Osteoblast (primary cell): ENCODE data around the gene AP4E1. TPM values are rescaled to one million over a fixed set of nuclear protein-coding genes. Genes with fewer than 3 reads are reported as not detected.
A peak's percentile ranks its signal among the peaks of the same experiment; 100 is the strongest.
"Not testable (repeated sequence)": the region's sequence is repeated elsewhere in the genome, so short reads cannot be mapped to it uniquely, and the experiment has no call there.

ENCODE experiments used
- DNase-seq: peaks from one replicate; pipeline ENCODE4 v3.0.0; 2011; ENCODE audit warnings: low spot score, mixed read lengths; ENCODE audit not compliant: insufficient read length; ENCODE audit errors: missing footprints
- H2AFZ ChIP-seq: 2 replicates; pipeline ENCODE4 v1.6.0; 2011; ENCODE audit warnings: mild to moderate bottlenecking, low read length
- H3K27ac ChIP-seq: 2 replicates; pipeline ENCODE4 v1.5.1; 2011; ENCODE audit warnings: mild to moderate bottlenecking, low read depth, low read length, moderate library complexity
- H3K27me3 ChIP-seq: 2 replicates; pipeline ENCODE4 v1.6.0; 2012; ENCODE audit warnings: mild to moderate bottlenecking, control low read depth, inconsistent platforms, low read length, moderate library complexity; ENCODE audit not compliant: insufficient read depth
- H3K36me3 ChIP-seq: 2 replicates; pipeline ENCODE4 v1.5.1; 2011; ENCODE audit warnings: mild to moderate bottlenecking, low read length, control low read depth, moderate library complexity; ENCODE audit not compliant: insufficient read depth
- H3K4me1 ChIP-seq: 2 replicates; pipeline ENCODE4 v1.5.1; 2011; ENCODE audit warnings: mild to moderate bottlenecking, low read length, control low read depth, moderate library complexity; ENCODE audit not compliant: insufficient read depth
- H3K4me2 ChIP-seq: 2 replicates; pipeline ENCODE4 v1.6.0; 2011; ENCODE audit warnings: mild to moderate bottlenecking, low read length; ENCODE audit not compliant: insufficient read depth
- H3K4me3 ChIP-seq: fragments of 200-600 bp; sonication (generic); 3 replicates; pipeline ENCODE4 v1.5.1; 2012; ENCODE audit warnings: mild to moderate bottlenecking, low read length, inconsistent platforms; ENCODE audit not compliant: insufficient read depth
- H3K79me2 ChIP-seq: 2 replicates; pipeline ENCODE4 v1.6.0; 2012; ENCODE audit warnings: mild to moderate bottlenecking, low read length, control low read depth, inconsistent platforms; ENCODE audit not compliant: insufficient read depth
- H3K9me3 ChIP-seq: 2 replicates; pipeline ENCODE4 v1.5.1; 2011; ENCODE audit warnings: low read depth, low read length, control low read depth
- H4K20me1 ChIP-seq: 2 replicates; pipeline ENCODE4 v1.6.0; 2012; ENCODE audit warnings: mild to moderate bottlenecking, low read length, control low read depth; ENCODE audit not compliant: insufficient read depth
- CTCF ChIP-seq: IDR thresholded peaks from 2 replicates; pipeline ENCODE4 v1.5.1; 2011; ENCODE audit warnings: mild to moderate bottlenecking, low read depth, low read length, moderate library complexity; ENCODE audit errors: extremely low read depth
- total RNA-seq: library from RNA; depleted of rRNA; stranded (reverse); fragments of >200 nt; gene quantifications from 2 replicates; pipeline ENCODE4 v1.2.3, GENCODE V29; 2012

The AP4E1 gene
- total RNA-seq, 1 donor: 19.2 TPM

DNA sequence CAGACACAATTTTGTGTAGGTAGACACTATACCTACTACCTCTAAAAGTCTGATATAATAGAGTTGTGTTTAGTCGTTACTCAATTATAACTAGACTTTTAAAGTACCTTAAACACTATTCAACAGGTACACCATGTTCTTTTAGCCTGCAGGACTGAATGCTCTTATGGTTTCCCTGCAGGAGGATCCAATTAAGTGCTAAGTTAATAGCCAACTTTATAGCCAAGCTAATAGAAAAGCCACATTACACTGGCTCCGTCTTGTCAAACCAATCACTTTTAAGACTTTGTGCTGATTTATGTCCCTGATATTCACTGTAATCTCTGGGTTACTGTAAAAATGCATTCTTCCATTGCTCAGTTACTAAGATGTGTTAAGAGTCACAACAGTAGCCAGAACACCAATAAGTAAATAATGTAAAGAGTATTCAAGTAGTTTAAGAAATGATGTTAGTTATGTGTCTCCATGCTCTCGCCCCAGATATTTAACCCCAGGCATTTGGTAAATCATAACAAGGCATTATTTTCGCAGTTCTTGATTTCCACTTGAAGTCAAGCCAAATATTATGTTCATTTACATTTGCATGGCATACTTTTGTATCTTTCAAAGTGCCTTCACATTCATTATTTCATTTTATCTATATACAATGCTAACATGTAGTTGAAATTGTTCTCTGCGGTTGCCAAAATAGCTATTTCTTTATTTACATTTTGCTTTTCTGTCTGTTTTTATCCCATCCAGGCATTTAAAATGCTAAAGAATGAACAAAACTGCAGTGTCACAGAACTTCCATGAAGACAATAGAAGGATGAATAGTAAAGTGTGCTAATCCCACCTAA, 42.7 kb upstream of the AP4E1 start:
- Histone ChIP-seq H3K9me3 (no peaks in the 10 kb centered on the region), H2AFZ (no peak overlapping the region), H3K4me2 (no peak overlapping the region), H3K79me2 (no peaks in the 10 kb centered on the region), H3K36me3 (no peaks in the 10 kb centered on the region), H3K4me3 (no peak overlapping the region), H4K20me1 (no peaks in the 10 kb centered on the region), H3K27me3 (no peaks in the 10 kb centered on the region), H3K4me1 (no peaks in the 10 kb centered on the region), H3K27ac (no peak overlapping the region)
- no peak for TF ChIP-seq CTCF
- no peak for DNase-seq

- no peak for DNase-seq
- Histone ChIP-seq H3K4me1 (peaks cover 4% of the 10 kb centered on the region), H3K4me3 (no peak overlapping the region), H3K27me3 (peaks cover 14% of the 10 kb centered on the region), H3K9me3 (no peaks in the 10 kb centered on the region), H4K20me1 (no peaks in the 10 kb centered on the region), H3K27ac (no peak overlapping the region), H3K4me2 (no peak overlapping the region), H3K36me3 (no peaks in the 10 kb centered on the region), H2AFZ (no peak overlapping the region), H3K79me2 (no peaks in the 10 kb centered on the region)
- TF ChIP-seq CTCF: no peak
Observed at GRCh38 chr15:50871832-50872231, 36.7 kb upstream of the AP4E1 start.

- Histone ChIP-seq H3K27me3 (peaks cover 14% of the 10 kb centered on the region), H3K27ac (no peak overlapping the region), H3K4me2 (no peak overlapping the region), H3K36me3 (no peaks in the 10 kb centered on the region), H3K4me1 (peaks cover 8% of the 10 kb centered on the region), H3K79me2 (no peaks in the 10 kb centered on the region), H2AFZ (no peak overlapping the region), H3K9me3 (no peaks in the 10 kb centered on the region), H3K4me3 (no peak overlapping the region), H4K20me1 (no peaks in the 10 kb centered on the region)
- no peak for TF ChIP-seq CTCF
- DNase-seq: peak; percentile 26
Observed at GRCh38 chr15:50872832-50873426, 35.6 kb upstream of the AP4E1 start.

- Histone ChIP-seq H3K4me1 (peaks cover 8% of the 10 kb centered on the region), H4K20me1 (no peaks in the 10 kb centered on the region), H2AFZ (no peak overlapping the region), H3K27me3 (peaks cover 14% of the 10 kb centered on the region), H3K9me3 (no peaks in the 10 kb centered on the region), H3K4me2 (no peak overlapping the region), H3K79me2 (no peaks in the 10 kb centered on the region), H3K36me3 (no peaks in the 10 kb centered on the region), H3K4me3 (no peak overlapping the region), H3K27ac (no peak overlapping the region)
- no peak for DNase-seq
- no peak for TF ChIP-seq CTCF
Observed at GRCh38 chr15:50873935-50874361, 34.5 kb upstream of the AP4E1 start.

DNA sequence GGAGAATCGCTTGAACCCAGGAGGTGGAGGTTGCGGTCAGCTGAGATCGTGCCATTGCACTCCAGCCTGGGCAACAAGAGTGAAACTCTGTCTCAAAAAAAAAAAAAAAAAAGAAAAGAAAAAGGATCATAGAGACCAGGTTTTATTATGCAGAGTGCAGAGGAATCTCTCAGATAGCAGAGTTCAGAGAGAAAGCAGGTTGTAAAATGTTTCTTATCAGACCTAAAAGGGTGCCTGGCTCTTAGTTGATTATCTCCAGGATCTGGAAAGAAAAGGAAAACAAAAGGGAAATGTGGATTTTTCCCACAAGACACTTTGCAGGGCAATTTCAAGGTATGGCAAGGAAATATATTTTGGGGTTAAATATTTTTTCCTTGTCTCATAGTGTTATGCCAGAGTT, 33.2 kb upstream of the AP4E1 start:
- not testable (repeated sequence) for H3K79me2 ChIP-seq, H3K4me3 ChIP-seq, DNase-seq, H3K4me2 ChIP-seq, H3K9me3 ChIP-seq, H2AFZ ChIP-seq, H3K27ac ChIP-seq, H4K20me1 ChIP-seq, H3K36me3 ChIP-seq
- peaks cover 14% of the 10 kb centered on the region for H3K27me3 ChIP-seq
- H3K4me1 ChIP-seq: peaks cover 11% of the 10 kb centered on the region
